H1 (cell line): ENCODE data around the gene PRRG1. TPM values are rescaled to one million over a fixed set of nuclear protein-coding genes. Genes with fewer than 3 reads are reported as not detected.

ENCODE experiments used
- CTCF ChIA-PET: fragments of 300-600 bp; sonication (Branson Sonifier 250); formaldehyde crosslinking; loops from one replicate; lab custom pipeline; 2021; ENCODE audit not compliant: partially characterized antibody; lab: Charles Lee
- POLR2A ChIA-PET: fragments of 300-600 bp; sonication (Branson Sonifier 250); formaldehyde crosslinking; loops from one replicate; lab custom pipeline; 2021; ENCODE audit warnings: inconsistent platforms; ENCODE audit not compliant: partially characterized antibody; lab: Charles Lee
- DNase-seq, 2 experiments: peaks; one replicate each; pipeline versions ENCODE4 v3.0.0 to v3.0.0-alpha.2; 2010 to 2022; ENCODE audit warnings: low spot score in 2 of 2, low read depth in 1 of 2, mixed read lengths in 1 of 2
- FAIRE-seq: peaks from 2 replicates; lab custom pipeline; 2011; peaks lifted over from hg19 to GRCh38; lab: Jason Lieb, UNC
- H2AFZ ChIP-seq: 2 replicates; pipeline ENCODE4 v1.8.1; 2012; ENCODE audit warnings: low read length, inconsistent platforms
- H2AK5ac ChIP-seq: 2 replicates; pipeline ENCODE4 v1.6.1; 2013; ENCODE audit warnings: low read depth, low read length
- H2BK120ac ChIP-seq: replicated peaks from 2 replicates; pipeline ENCODE3; 2013; ENCODE audit warnings: low read depth, low read length, inconsistent platforms
- H2BK12ac ChIP-seq: 2 replicates; pipeline ENCODE4 v1.6.1; 2013; ENCODE audit warnings: low read depth, low read length
- H2BK15ac ChIP-seq: 2 replicates; pipeline ENCODE4 v1.6.1; 2013; ENCODE audit warnings: low read length
- H2BK20ac ChIP-seq: 2 replicates; pipeline ENCODE4 v1.6.1; 2013; ENCODE audit warnings: low read length
- H2BK5ac ChIP-seq: 2 replicates; pipeline ENCODE4 v1.6.1; 2013; ENCODE audit warnings: low read depth, low read length
- H3K14ac ChIP-seq: 2 replicates; pipeline ENCODE4 v1.6.1; 2013; ENCODE audit warnings: inconsistent platforms; ENCODE audit not compliant: insufficient read length
- H3K18ac ChIP-seq: 2 replicates; pipeline ENCODE4 v1.6.1; 2013; ENCODE audit warnings: low read length; ENCODE audit errors: extremely low read depth
- H3K23ac ChIP-seq: 2 replicates; pipeline ENCODE4 v1.6.1; 2013; ENCODE audit warnings: inconsistent platforms; ENCODE audit not compliant: insufficient read length
- H3K23me2 ChIP-seq: 2 replicates; pipeline ENCODE4 v1.6.1; 2013; ENCODE audit warnings: low read depth, low read length
- H3K27ac ChIP-seq: 2 replicates; pipeline ENCODE4 v1.6.1; 2011; ENCODE audit warnings: low read depth, low read length, inconsistent platforms
- H3K27me3 ChIP-seq, 4 experiments: replicated peaks in 1 of 4; 1 replicate in 1 of 4; 2 replicates in 3 of 4; pipeline versions ENCODE4 v1.6.1 to v1.8.1; 2011 to 2013; ENCODE audit warnings: low read length in 3 of 4, mild to moderate bottlenecking in 3 of 4, inconsistent platforms in 2 of 4, mixed read lengths in 2 of 4, moderate library complexity in 1 of 4; ENCODE audit not compliant: control insufficient read depth in 3 of 4, insufficient read depth in 3 of 4; ENCODE audit errors: extremely low read depth in 1 of 4
- H3K36me3 ChIP-seq, 4 experiments: 2 replicates each; pipeline versions ENCODE4 v1.6.1 to v1.8.1; 2011 to 2013; ENCODE audit warnings: mild to moderate bottlenecking in 4 of 4, low read length in 3 of 4, moderate library complexity in 2 of 4, control low read depth in 1 of 4, inconsistent platforms in 1 of 4; ENCODE audit not compliant: insufficient read depth in 4 of 4, control insufficient read depth in 2 of 4
- H3K4ac ChIP-seq: replicated peaks from 2 replicates; pipeline ENCODE3; 2013; ENCODE audit warnings: low read length, low read depth, mixed read lengths, inconsistent platforms; ENCODE audit not compliant: insufficient read length
- H3K4me1 ChIP-seq, 4 experiments: replicated peaks in 1 of 4; 1 replicate in 1 of 4; 2 replicates in 3 of 4; pipeline versions ENCODE4 v1.6.1 to v1.8.1; 2011 to 2013; ENCODE audit warnings: low read length in 3 of 4, inconsistent platforms in 2 of 4, mixed read lengths in 1 of 4; ENCODE audit not compliant: insufficient read depth in 4 of 4, control insufficient read depth in 3 of 4
- H3K4me2 ChIP-seq, 2 experiments: 2 replicates each; pipeline versions ENCODE4 v1.6.1 to v1.8.1; 2011 to 2013; ENCODE audit warnings: low read depth in 2 of 2, low read length in 2 of 2, control low read depth in 1 of 2, inconsistent platforms in 1 of 2, mild to moderate bottlenecking in 1 of 2; ENCODE audit not compliant: insufficient read depth in 1 of 2
- H3K4me3 ChIP-seq, 4 experiments: fragments of 200-600, 300-600 bp in 1 of 4; sonication (generic), shearing (Covaris generic), sonication (Bioruptor Twin) in 1 of 4; 2 replicates each; pipeline versions ENCODE4 v1.5.1 to v1.8.1; 2011 to 2016; ENCODE audit warnings: low read length in 4 of 4, low read depth in 3 of 4, control low read depth in 2 of 4, inconsistent platforms in 2 of 4, mild to moderate bottlenecking in 2 of 4, mixed read lengths in 1 of 4, moderate library complexity in 1 of 4; ENCODE audit not compliant: insufficient read depth in 2 of 4; ENCODE audit errors: extremely low read depth in 1 of 4
- H3K56ac ChIP-seq: replicated peaks from 2 replicates; pipeline ENCODE3; 2013; ENCODE audit warnings: low read depth, mild to moderate bottlenecking, mixed read lengths, low read length, inconsistent platforms; ENCODE audit not compliant: insufficient read length
- H3K79me1 ChIP-seq: 2 replicates; pipeline ENCODE4 v1.6.1; 2013; ENCODE audit warnings: low read depth, low read length, control low read depth
- H3K79me2 ChIP-seq, 2 experiments: 2 replicates each; pipeline versions ENCODE4 v1.6.1 to v1.8.1; 2012 to 2013; ENCODE audit warnings: low read length in 2 of 2, mild to moderate bottlenecking in 2 of 2, inconsistent platforms in 1 of 2; ENCODE audit not compliant: insufficient read depth in 2 of 2, control insufficient read depth in 1 of 2
- H3K9ac ChIP-seq, 4 experiments: replicated peaks in 1 of 4; 1 replicate in 1 of 4; 2 replicates in 3 of 4; pipeline versions ENCODE4 v1.6.1 to v1.8.1; 2011 to 2013; ENCODE audit warnings: low read depth in 3 of 4, low read length in 3 of 4, control low read depth in 2 of 4, mild to moderate bottlenecking in 2 of 4, moderate library complexity in 2 of 4, inconsistent platforms in 1 of 4; ENCODE audit errors: extremely low read depth in 1 of 4
- H3K9me3 ChIP-seq, 2 experiments: 2 replicates each; pipeline versions ENCODE4 v1.6.1 to v1.8.1; 2012 to 2013; ENCODE audit warnings: mild to moderate bottlenecking in 2 of 2, moderate library complexity in 2 of 2, control low read depth in 1 of 2, inconsistent platforms in 1 of 2, low read depth in 1 of 2, low read length in 1 of 2, mixed read lengths in 1 of 2; ENCODE audit not compliant: insufficient read depth in 2 of 2
- H4K20me1 ChIP-seq, 2 experiments: replicated peaks in 1 of 2; 2 replicates each; pipeline versions ENCODE3 to v1.8.1; 2011 to 2013; ENCODE audit warnings: inconsistent platforms in 2 of 2, low read length in 2 of 2, mild to moderate bottlenecking in 1 of 2; ENCODE audit not compliant: insufficient read depth in 2 of 2, control insufficient read depth in 1 of 2
- H4K5ac ChIP-seq: 2 replicates; pipeline ENCODE4 v1.6.1; 2013; ENCODE audit warnings: low read length, low read depth, mixed read lengths, inconsistent platforms; ENCODE audit not compliant: insufficient read length
- H4K8ac ChIP-seq: 2 replicates; pipeline ENCODE4 v1.8.0; 2013; ENCODE audit warnings: mild to moderate bottlenecking, moderate library complexity, low read length, inconsistent platforms; ENCODE audit not compliant: insufficient read depth; ENCODE audit errors: extremely low read depth
- H4K91ac ChIP-seq: replicated peaks from 2 replicates; pipeline ENCODE3; 2013; ENCODE audit warnings: low read length, mixed read lengths, inconsistent platforms; ENCODE audit not compliant: insufficient read length
- BCL11A ChIP-seq, 2 experiments: IDR thresholded peaks; one replicate each; pipeline ENCODE4 v1.6.1; 2011; ENCODE audit warnings: low read depth in 2 of 2, low read length in 2 of 2, mild to moderate bottlenecking in 2 of 2
- BRCA1 ChIP-seq: IDR thresholded peaks from 2 replicates; pipeline ENCODE4 v1.6.1; 2012; ENCODE audit warnings: low read depth, low read length, improper control_type of control experiment
- CHD2 ChIP-seq: IDR thresholded peaks from 2 replicates; pipeline ENCODE4 v1.6.1; 2012; ENCODE audit warnings: low read length, improper control_type of control experiment
- CTBP2 ChIP-seq: IDR thresholded peaks from 2 replicates; pipeline ENCODE4 v1.7.0; 2011; ENCODE audit warnings: borderline replicate concordance, mild to moderate bottlenecking, moderate library complexity, mixed read lengths, low read length; ENCODE audit not compliant: insufficient read depth, insufficient read length
- HDAC2 ChIP-seq, 2 experiments: fragments of 300-600 bp in 1 of 2; sonication (generic) in 1 of 2; IDR thresholded peaks; 2 replicates each; pipeline ENCODE4 v1.6.1; 2011 to 2012; ENCODE audit warnings: low read depth in 2 of 2, low read length in 2 of 2, mild to moderate bottlenecking in 2 of 2, moderate library complexity in 2 of 2, borderline replicate concordance in 1 of 2, inconsistent platforms in 1 of 2
- KDM1A ChIP-seq: fragments of 200-600, 300-600 bp; sonication (generic); IDR thresholded peaks from 2 replicates; pipeline ENCODE4 v1.7.1; 2016; ENCODE audit warnings: mild to moderate bottlenecking, low read length, borderline replicate concordance
- POLR2A ChIP-seq, 2 experiments: IDR thresholded peaks; 1 replicate in 1 of 2; 2 replicates in 1 of 2; pipeline ENCODE4 v1.6.1; 2011; ENCODE audit warnings: low read depth in 2 of 2, low read length in 2 of 2, mild to moderate bottlenecking in 2 of 2; ENCODE audit errors: control extremely low read depth in 1 of 2
- SRF ChIP-seq: IDR thresholded peaks from 2 replicates; pipeline ENCODE4 v1.6.1; 2011; ENCODE audit warnings: mild to moderate bottlenecking, low read depth, low read length, moderate library complexity
- WGBS, 2 experiments: shearing (Covaris generic) in 1 of 2; methylation state at CpG; one replicate each; pipeline versions ENCODE4 v1.1.6 to v1.1.7; 2013 to 2015; ENCODE audit warnings: low lambda C conversion rate in 2 of 2, mixed read lengths in 2 of 2, inconsistent platforms in 1 of 2, low coverage in 1 of 2, missing lambda C conversion rate in 1 of 2; ENCODE audit not compliant: insufficient replicate concordance in 2 of 2, insufficient coverage in 1 of 2, insufficient read length in 1 of 2; ENCODE audit errors: extremely low coverage in 1 of 2, missing lambda C conversion rate in 1 of 2; 5-methylcytosine and 5-hydroxymethylcytosine counted together
- polyA plus RNA-seq, 7 experiments: library from polyadenylated mRNA; depleted of rRNA in 3 of 7; stranded (reverse) in 5 of 7; unstranded in 2 of 7; fragments of >200 nt in 5 of 7; fragments of 200-250 nt in 2 of 7; gene quantifications; 1 replicate in 5 of 7; 2 replicates in 1 of 7; 4 replicates in 1 of 7; pipeline versions ENCODE4 v1.2.1 to v1.2.3, GENCODE V29; 2011 to 2013; ENCODE audit warnings: missing spikeins in 2 of 7, mixed read lengths in 2 of 7
- total RNA-seq: library from RNA; stranded (reverse); fragmentation: NEBNext Ultra II Directional; extraction: Animal tissue kit (Norgen Biotek cat#: 25700); gene quantifications from 2 replicates; pipeline ENCODE4 v1.2.1, GENCODE V29; 2021

PRRG1 gene
- total and polyA plus RNA-seq, 2 of the 8 experiments (the other 6 are each of a cell fraction or from before 2014, with no cell fraction given): 10.2 to 10.5 TPM

GRCh38 chrX:37409278-37409677, 60.1 kb downstream of the PRRG1 start:
- Histone ChIP-seq H2BK15ac (no peak overlapping the region), H4K5ac (no peak overlapping the region), H3K56ac (no peak overlapping the region), H3K4ac (no peak overlapping the region), H3K23ac (no peak overlapping the region), H4K8ac (no peak overlapping the region), H4K20me1 (no peaks in the 10 kb centered on the region), H2BK20ac (no peak overlapping the region), H3K4me2 (no peak overlapping the region), H3K14ac (no peak overlapping the region), H2BK12ac (no peak overlapping the region), H2AK5ac (no peak overlapping the region), H3K9ac (no peak overlapping the region), H3K23me2 (no peaks in the 10 kb centered on the region), H3K36me3 (peaks cover 0 to 2% (median 0%) of the 10 kb centered on the region in 4 experiments; a peak in 1 of 8 replicates), H3K27ac (no peak overlapping the region), H3K18ac (no peak overlapping the region), H2AFZ (no peak overlapping the region), H3K4me1 (peaks cover 0 to 3% (median 0%) of the 10 kb centered on the region in 4 experiments; a peak in 1 of 7 replicates), H4K91ac (no peak overlapping the region), H3K79me2 (no peaks in the 10 kb centered on the region; a peak in 1 of 4 replicates), H3K27me3 (no peaks in the 10 kb centered on the region), H3K4me3 (no peak overlapping the region), H3K79me1 (no peaks in the 10 kb centered on the region), H2BK120ac (no peak overlapping the region), H2BK5ac (no peak overlapping the region), H3K9me3 (no peaks in the 10 kb centered on the region)
- 82% methylated on average over 2 of the region's 2 CpGs; no CpG with 5 or more reads in 1 of the 2 experiments for WGBS, 2 experiments
- CTCF ChIA-PET: no interaction called here
- FAIRE-seq: no peak
- POLR2A ChIA-PET: no interaction called here
- DNase-seq: no peak
- TF ChIP-seq HDAC2 (IDR thresholded peaks at IDR 0.05; ENCODE audit: borderline replicate concordance in 1 of 2, low read depth in 2 of 2, low read length in 2 of 2): no peak
- TF ChIP-seq CTBP2: no peak
- no peak for TF ChIP-seq BRCA1
- TF ChIP-seq POLR2A (IDR thresholded peaks at IDR 0.05; ENCODE audit: control extremely low read depth in 1 of 2, low read depth in 2 of 2, low read length in 2 of 2): no peak
- no peak for TF ChIP-seq CHD2
- no peak for TF ChIP-seq KDM1A
- TF ChIP-seq BCL11A (IDR thresholded peaks at IDR 0.05; ENCODE audit: low read depth in 2 of 2, low read length in 2 of 2): no peak
- TF ChIP-seq SRF: no peak
